Endothelial cell of umbilical vein (primary cell): ENCODE measurements around the gene TMEM270.

Source experiments
- CTCF ChIP-seq, 2 donors: IDR thresholded peaks; 1 replicate in 1 of 2; 2 replicates in 1 of 2; pipeline ENCODE4 v1.5.1; 2011; ENCODE audit warnings: low read length in 2 of 2, mild to moderate bottlenecking in 2 of 2, moderate library complexity in 2 of 2, control low read depth in 1 of 2, inconsistent platforms in 1 of 2, low read depth in 1 of 2; ENCODE audit not compliant: insufficient read depth in 1 of 2; ENCODE audit errors: extremely low read depth in 1 of 2
- EZH2 ChIP-seq: IDR thresholded peaks from 2 replicates; pipeline ENCODE4 v1.6.1; 2012; ENCODE audit warnings: borderline replicate concordance, low read depth, mild to moderate bottlenecking, moderate library complexity, low read length, inconsistent platforms; ENCODE audit not compliant: severe bottlenecking
- GATA2 ChIP-seq: IDR thresholded peaks from 2 replicates; pipeline ENCODE4 v1.7.0; 2011; ENCODE audit warnings: low read depth, mild to moderate bottlenecking, moderate library complexity, mixed read lengths, low read length; ENCODE audit not compliant: insufficient read length, insufficient read depth
- MAX ChIP-seq: IDR thresholded peaks from 2 replicates; pipeline ENCODE4 v1.6.1; 2011; ENCODE audit not compliant: insufficient read depth, insufficient read length
- POLR2A ChIP-seq: IDR thresholded peaks from 2 replicates; pipeline ENCODE4 v1.6.1; 2012; ENCODE audit warnings: low read depth, mild to moderate bottlenecking, control low read depth, low read length

- TF ChIP-seq CTCF (IDR thresholded peaks at IDR 0.05; ENCODE audit: extremely low read depth in 1 of 2, insufficient read depth in 1 of 2, low read depth in 1 of 2, low read length in 2 of 2) (no peak), POLR2A (no peak), EZH2 (no peak), GATA2 (no peak), MAX (no peak)
Observed at GRCh38 chr7:73893342-73894101, 32.6 kb downstream of the TMEM270 start.
